HUDEP-2 (cell line): ENCODE data around the gene KIRREL3.
"Not testable (repeated sequence)": the region's sequence is repeated elsewhere in the genome, so short reads cannot be mapped to it uniquely, and the experiment has no call there.

ENCODE experiments used
- DNase-seq, 76 experiments: peaks; one replicate each; lab custom pipeline; 2025; ENCODE audit not compliant: unreplicated experiment in 76 of 76; lab: John Stamatoyannopoulos, UW

KIRREL3 gene

DNA sequence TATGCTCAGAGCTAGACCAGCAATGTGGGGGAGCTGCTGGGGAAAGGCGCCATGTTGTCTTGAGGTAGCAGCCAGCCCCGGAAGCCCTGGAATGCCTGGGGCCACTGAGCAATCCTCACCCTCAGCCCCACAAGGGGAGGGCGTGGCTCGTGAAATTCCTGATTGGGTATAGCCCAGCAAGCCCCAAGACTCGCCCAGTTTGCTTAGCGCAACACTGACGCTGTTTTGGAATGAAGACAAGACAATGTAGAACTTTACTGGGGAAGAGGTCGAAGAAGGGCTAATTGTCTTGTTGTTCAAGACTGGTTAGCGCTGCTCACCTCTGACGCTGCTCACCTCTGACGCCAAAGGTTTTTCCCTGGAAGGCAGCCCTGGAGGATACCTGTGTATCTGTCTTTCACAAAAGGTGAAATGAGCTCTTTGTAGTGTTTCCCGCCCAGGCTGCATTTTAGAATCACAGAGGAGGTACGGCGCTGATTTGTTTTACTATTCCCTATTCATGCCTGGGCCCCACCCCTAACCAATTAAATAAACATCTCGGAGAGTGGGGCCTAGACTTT lies 597.5 kb downstream of the KIRREL3 start:
- DNase-seq = no peak

GRCh38 chr11:126400479-126400878 lies 600.1 kb downstream of the KIRREL3 start:
- no peak for DNase-seq

DNA sequence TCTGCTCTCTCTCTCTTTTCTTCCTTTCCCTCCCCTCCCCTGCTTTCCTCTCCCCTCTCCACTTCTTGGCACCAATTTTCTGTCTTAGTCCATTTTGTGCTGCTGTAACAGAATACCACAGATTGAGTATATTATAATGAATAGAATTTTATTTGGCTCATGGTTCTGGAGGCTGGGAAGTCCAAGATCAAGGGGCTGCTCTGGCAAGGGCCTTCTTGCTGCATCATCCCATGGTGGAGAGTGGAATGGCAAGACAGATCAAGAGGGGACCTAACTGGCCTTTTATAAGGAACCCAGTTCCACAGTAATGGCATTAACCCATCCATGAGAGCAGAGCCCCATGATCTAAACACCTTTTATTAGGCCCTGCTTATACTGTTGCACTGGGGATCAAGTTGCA lies 600.6 kb downstream of the KIRREL3 start:
- no peak for DNase-seq

- no peak for DNase-seq
Observed at GRCh38 chr11:126398721-126399120, 601.8 kb downstream of the KIRREL3 start.

DNA sequence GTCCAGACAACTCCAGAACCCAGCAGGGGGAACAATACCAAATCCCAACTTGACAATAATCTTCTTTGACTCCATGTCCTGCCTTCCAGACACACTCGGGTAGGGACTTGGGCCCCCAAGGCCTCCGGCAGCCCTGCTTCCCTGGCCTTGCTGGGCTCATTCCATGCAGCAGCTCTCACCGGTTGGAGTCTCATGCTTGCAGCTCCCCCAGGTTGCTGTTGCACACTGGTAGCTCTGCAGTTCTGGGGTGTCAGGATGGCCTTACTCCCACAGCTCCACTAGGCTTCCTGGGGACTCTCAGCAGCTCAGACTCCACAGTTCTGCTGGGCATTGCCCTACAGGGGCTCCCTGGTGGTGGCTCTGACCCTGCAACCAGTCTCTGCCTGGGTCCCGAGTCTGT lies 602.3 kb downstream of the KIRREL3 start:
- DNase-seq = no peak

GRCh38 chr11:126396965-126397364 lies 603.6 kb downstream of the KIRREL3 start:
- DNase-seq = no peak

GRCh38 chr11:126396266-126396665 lies 604.3 kb downstream of the KIRREL3 start:
- not testable (repeated sequence) for DNase-seq

- DNase-seq = not testable (repeated sequence)
Observed at GRCh38 chr11:126395784-126396183, 604.8 kb downstream of the KIRREL3 start.

DNA sequence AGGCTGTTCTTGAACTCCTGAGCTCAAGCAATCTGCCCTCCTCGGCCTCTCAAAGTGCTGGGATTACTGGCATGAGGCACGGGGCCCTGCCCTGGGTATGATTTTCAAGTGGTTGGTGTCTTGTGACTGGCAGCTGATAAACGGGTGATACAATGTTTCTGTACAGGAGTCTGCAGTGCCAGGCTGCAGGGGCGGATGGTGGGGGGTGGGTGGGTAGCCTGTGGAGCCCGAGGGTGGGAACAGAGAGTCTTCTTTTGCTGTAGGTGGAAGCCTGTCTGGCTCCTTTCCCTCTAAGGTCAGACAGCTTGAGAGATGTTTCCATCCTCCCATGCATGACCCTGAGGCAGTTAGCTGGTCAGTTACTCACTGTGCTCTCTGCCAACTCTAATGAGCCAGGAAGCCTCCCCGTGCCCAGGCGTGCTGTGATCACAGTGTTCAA lies 605.9 kb downstream of the KIRREL3 start:
- peak in 1 of 76 experiments; percentile 17 for DNase-seq

DNA sequence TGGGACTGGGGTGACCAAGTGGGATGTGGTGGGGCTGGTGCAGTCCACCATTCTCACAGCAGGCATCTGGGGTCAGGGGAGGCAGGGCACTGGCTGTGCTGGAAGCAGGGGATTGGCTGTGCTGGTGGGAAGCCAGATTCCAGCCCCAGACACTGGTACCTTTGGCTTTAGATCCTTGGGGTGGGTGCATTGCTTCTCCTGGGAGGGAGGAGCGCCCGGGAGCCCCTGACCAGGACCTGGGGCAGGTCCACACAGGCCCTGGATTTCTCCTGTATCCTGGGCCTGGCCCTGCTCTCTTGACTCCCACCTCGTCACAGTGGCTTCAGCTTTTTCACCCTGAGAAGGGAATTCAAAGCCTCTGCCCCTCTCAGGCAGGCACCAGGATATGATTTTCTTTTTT lies 606.5 kb downstream of the KIRREL3 start:
- DNase-seq = no peak

GRCh38 chr11:126393143-126393542 lies 607.4 kb downstream of the KIRREL3 start:
- no peak for DNase-seq

DNA sequence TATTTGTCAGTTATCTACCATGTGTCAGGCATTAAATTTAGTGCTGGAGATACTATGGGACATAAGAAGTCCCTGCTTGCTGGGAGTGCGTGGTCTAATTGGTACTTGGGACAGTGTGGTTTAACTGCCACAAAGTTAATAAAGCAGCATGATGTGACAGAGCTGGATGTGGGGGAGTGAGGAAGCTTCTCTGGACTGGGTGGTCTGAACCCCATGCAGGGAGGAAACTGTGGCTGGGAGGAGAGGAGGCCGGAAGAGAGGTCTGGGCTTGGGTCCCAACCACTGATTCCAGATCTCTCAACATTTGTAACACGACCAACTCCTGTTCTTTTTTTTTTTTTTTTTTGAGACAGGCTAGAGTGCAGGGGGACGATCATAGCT lies 607.9 kb downstream of the KIRREL3 start:
- peak in 1 of 76 experiments; percentile 6 for DNase-seq

GRCh38 chr11:126391970-126392632 lies 608.5 kb downstream of the KIRREL3 start:
- peak in 2 of 76 experiments; percentile 7 to 8 for DNase-seq

DNA sequence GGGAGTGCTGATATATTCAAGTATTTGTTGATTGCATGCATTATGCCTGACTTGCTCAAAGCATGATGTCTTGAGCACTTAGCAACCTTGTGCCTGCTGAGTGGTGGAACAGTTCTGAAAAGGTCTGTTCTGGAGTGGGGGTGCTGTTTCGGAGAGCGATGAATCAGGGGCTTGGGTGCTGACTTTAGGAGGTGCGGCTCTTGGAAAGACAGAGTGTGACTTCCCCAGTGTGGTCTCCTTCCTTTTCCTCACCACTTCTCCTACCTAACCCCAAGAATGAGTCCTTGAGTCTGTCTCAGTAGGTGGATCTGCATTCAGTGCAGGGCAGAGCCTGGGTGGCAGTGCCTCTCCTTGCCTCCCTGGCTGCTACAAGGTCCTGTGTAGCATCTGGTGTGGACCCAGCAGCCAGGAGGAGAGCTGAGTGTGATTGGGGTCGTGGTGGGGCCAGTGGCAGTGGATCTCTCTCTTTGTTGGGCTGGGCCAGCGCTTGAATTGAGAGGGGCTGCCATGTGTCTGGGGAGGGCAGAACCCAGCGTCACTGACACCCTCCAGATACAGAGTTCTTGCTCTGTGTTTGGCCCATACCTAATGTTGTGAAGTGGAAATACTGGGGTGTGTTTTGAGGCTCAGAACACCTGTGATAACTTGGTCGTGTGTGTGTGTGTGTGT lies 609.1 kb downstream of the KIRREL3 start:
- DNase-seq = no peak

DNA sequence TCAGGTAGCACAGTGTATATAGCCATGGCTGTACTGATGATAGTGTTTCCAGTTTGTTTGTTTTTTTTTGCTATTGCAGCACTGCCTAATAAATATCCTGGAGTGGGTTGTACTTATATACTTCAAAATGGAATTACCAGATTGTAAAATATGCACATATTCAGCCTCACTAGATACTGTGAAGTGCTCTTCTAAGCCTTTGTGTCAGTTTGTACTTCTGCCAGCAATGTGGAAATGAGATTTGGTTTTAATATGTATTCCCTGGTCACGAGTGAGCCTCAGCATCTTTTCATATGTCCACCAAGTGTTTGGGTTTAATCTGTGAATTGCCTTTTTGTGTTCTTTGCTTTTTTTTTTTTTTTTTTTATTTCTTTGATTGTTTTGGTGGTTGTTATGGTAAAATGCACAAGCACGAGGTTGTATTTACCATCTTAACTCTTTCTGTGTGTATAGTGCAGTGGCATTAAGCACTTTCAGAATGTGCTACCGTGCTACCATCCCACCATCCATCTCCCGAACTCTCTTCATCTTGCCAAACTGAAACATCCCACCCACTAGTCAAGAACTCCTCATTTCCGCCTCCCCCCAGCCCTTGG lies 610.2 kb downstream of the KIRREL3 start:
- no peak for DNase-seq

DNA sequence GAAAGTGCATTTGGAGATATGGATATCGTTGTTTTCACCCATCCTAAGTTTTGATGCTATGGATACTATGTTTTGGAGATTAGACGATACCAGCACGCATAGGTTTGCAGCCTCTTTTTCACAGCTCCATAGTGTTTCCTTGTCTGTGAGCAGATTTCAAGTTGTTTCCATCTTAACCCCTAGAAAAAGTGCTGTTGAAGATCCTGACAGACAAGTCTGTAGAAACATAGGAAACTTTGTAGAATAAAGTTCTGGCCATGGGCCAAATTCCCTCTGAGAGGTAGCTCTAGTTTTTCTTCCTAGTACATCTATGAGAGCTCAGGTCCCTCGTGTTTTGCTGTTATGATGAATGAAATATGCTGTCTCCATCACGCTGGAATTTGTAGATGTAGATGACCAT lies 612.7 kb downstream of the KIRREL3 start:
- no peak for DNase-seq

GRCh38 chr11:126386729-126387071 lies 613.9 kb downstream of the KIRREL3 start:
- not testable (repeated sequence) for DNase-seq

DNA sequence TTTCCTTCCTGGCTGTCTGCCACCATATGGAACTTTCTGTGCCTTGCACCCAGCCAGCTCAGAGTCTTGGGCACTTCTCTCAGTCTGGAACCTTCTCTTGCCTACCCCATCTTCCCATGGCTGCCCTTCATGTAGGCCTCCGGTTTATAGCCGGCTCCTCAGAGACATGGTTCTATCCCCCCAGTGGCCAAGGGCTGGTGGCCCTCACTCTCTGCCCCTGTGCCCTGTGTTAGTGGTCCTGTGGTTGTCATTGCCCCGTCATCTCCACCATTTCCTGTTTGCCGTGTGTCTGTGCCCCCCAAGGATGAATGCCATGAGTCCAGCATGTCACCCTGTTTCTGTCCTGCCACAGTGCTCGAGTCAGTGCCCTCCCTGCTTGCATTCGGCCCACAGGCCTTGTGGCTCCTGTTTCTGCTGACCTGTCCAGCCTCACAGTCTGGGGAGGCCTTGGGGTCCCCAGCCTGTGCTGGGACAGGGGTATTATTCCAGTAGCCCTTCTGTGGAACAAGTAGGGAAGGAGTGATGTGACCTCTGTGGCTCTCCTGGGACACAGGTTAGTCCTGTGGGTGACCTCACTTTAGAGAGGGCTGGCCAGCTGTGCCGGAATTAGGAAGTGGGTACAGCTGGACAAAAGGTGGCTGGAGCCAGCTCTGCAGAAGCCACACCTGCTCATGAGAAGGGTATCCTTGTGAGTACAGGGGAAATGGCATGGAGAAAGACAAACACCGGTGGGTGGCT lies 614.4 kb downstream of the KIRREL3 start:
- DNase-seq = no peak

DNA sequence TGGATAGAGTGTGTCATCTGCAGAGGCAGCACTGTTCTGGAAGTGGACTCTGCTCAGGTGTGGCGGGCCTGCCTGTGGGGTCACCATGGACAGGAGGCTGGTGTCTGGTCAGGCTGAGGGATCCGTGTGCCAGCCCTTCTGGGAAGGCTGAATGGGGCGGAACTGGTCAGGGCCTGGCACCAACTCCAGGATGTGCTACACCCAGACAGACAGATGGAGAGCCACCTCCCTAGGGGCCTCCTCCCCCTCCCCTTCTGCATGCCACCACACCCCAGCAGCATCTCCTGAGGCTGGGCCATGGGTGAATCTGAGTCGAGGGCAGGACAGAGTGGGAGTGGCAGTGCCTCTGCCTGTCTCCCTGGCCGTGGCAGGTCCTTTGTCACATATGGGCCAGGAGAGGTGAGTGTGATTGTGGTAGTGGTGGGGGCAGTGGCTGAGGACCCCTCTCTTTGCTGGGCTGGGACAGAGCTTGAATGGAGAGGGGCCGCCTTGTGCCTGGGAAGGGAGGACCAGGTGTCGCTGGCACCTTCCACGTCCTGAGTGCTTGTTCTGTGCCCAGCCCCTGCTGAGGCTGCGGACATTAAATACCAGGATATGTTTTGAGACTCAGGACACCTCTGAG lies 616.0 kb downstream of the KIRREL3 start:
- no peak for DNase-seq
